HEK293T (cell line): ENCODE results near the gene ZFYVE27.

Experiments
- ELF4 ChIP-seq: fragments of 450-650 bp; IDR thresholded peaks from 2 replicates; pipeline ENCODE4 v1.6.1; 2017; ENCODE audit warnings: antibody characterized with exemption
- FOXK2 ChIP-seq: fragments of 450-650 bp; IDR thresholded peaks from 2 replicates; pipeline ENCODE4 v1.6.1; 2016; ENCODE audit warnings: mild to moderate bottlenecking

GRCh38 chr10:97721871-97722780 lies 14.8 kb upstream of the ZFYVE27 start:
- no peak for TF ChIP-seq ELF4
- TF ChIP-seq FOXK2, result no peak
